IMR-90 (cell line): Measurements from ENCODE around the gene FOXP1. TPM values are rescaled to one million over a fixed set of nuclear protein-coding genes. Genes with fewer than 3 reads are reported as not detected.

Source experiments
- ATAC-seq: fragments of 200-7000 bp; cut with Tn5 transposase; 2 replicates; pipeline ENCODE4 v1.9.1; 2020; ENCODE audit warnings: low read depth, mild to moderate bottlenecking, moderate library complexity
- BruUV-seq: library from RNA; stranded (reverse); fragments of 400-500 nt; replicated peaks from 2 replicates; lab custom pipeline; 2021; lab: Mats Ljungman, UMichigan
- CTCF ChIA-PET: fragments of 300-600 bp; formaldehyde crosslinking; extraction: SDS; loops from one replicate; lab custom pipeline; 2021; ENCODE audit warnings: antibody characterized with exemption; lab: Yijun Ruan, JAX
- POLR2A ChIA-PET: fragments of 300-600 bp; sonication (Branson Sonifier 250); formaldehyde crosslinking; loops from one replicate; lab custom pipeline; 2022; ENCODE audit warnings: antibody characterized with exemption; ENCODE audit not compliant: unreplicated experiment; lab: Charles Lee
- DNase-seq: peaks from one replicate; pipeline ENCODE4 v3.0.0; 2013
- H2AFZ ChIP-seq: replicated peaks from 2 replicates; pipeline ENCODE3; 2013; ENCODE audit warnings: low read length, mild to moderate bottlenecking; ENCODE audit not compliant: poor library complexity
- H2AK5ac ChIP-seq: 2 replicates; pipeline ENCODE4 v1.6.1; 2013; ENCODE audit warnings: low read depth, low read length, inconsistent platforms
- H2AK9ac ChIP-seq: replicated peaks from 2 replicates; pipeline ENCODE3; 2013; ENCODE audit warnings: mild to moderate bottlenecking, low read depth, low read length, moderate library complexity; ENCODE audit not compliant: poor library complexity
- H2BK120ac ChIP-seq: 2 replicates; pipeline ENCODE4 v1.6.1; 2013; ENCODE audit warnings: low read depth, low read length, inconsistent platforms
- H2BK15ac ChIP-seq: 3 replicates; pipeline ENCODE4 v1.6.1; 2013; ENCODE audit warnings: low read depth, low read length, inconsistent platforms
- H2BK20ac ChIP-seq: 2 replicates; pipeline ENCODE4 v1.6.1; 2013; ENCODE audit warnings: low read depth, mild to moderate bottlenecking, inconsistent platforms, low read length, moderate library complexity
- H2BK5ac ChIP-seq: 2 replicates; pipeline ENCODE4 v1.6.1; 2013; ENCODE audit warnings: mild to moderate bottlenecking, low read depth, low read length, inconsistent platforms; ENCODE audit not compliant: poor library complexity, severe bottlenecking
- H3K14ac ChIP-seq: replicated peaks from 2 replicates; pipeline ENCODE4 v1.6.1; 2013; ENCODE audit warnings: low read depth, low read length, inconsistent platforms
- H3K18ac ChIP-seq: 2 replicates; pipeline ENCODE4 v1.6.1; 2013; ENCODE audit warnings: low read depth, low read length, control low read depth
- H3K23ac ChIP-seq: 2 replicates; pipeline ENCODE4 v1.6.1; 2013; ENCODE audit warnings: low read depth, low read length, inconsistent platforms
- H3K27ac ChIP-seq: 2 replicates; pipeline ENCODE4 v1.5.1; 2013; ENCODE audit warnings: mild to moderate bottlenecking, control low read depth, low read length; ENCODE audit not compliant: insufficient read depth
- H3K27me3 ChIP-seq: 2 replicates; pipeline ENCODE4 v1.6.1; 2013; ENCODE audit warnings: low read length; ENCODE audit not compliant: control insufficient read depth, insufficient read depth
- H3K36me3 ChIP-seq: 2 replicates; pipeline ENCODE4 v1.6.1; 2013; ENCODE audit warnings: low read length, mixed read lengths; ENCODE audit not compliant: control insufficient read depth, insufficient read depth
- H3K4ac ChIP-seq: 2 replicates; pipeline ENCODE4 v1.6.1; 2013; ENCODE audit warnings: low read depth, low read length, inconsistent platforms
- H3K4me1 ChIP-seq: 2 replicates; pipeline ENCODE4 v1.6.1; 2013; ENCODE audit warnings: low read length, mixed read lengths; ENCODE audit not compliant: control insufficient read depth, insufficient read depth
- H3K4me2 ChIP-seq: 2 replicates; pipeline ENCODE4 v1.6.1; 2013; ENCODE audit warnings: low read depth, mild to moderate bottlenecking, control low read depth, low read length, moderate library complexity
- H3K4me3 ChIP-seq: 2 replicates; pipeline ENCODE4 v1.5.1; 2013; ENCODE audit warnings: low read depth, mild to moderate bottlenecking, control low read depth, low read length, moderate library complexity; ENCODE audit not compliant: insufficient read depth
- H3K56ac ChIP-seq: 2 replicates; pipeline ENCODE4 v1.6.1; 2013; ENCODE audit warnings: low read length, inconsistent platforms; ENCODE audit not compliant: insufficient read depth; ENCODE audit errors: extremely low read depth
- H3K79me1 ChIP-seq, 2 experiments: 2 replicates each; pipeline ENCODE4 v1.6.1; 2013; ENCODE audit warnings: low read length in 2 of 2, inconsistent platforms in 1 of 2, low read depth in 1 of 2
- H3K9ac ChIP-seq: 2 replicates; pipeline ENCODE4 v1.6.1; 2013; ENCODE audit warnings: low read depth, low read length, control low read depth
- H3K9me1 ChIP-seq: 2 replicates; pipeline ENCODE4 v1.6.1; 2013; ENCODE audit warnings: low read length, inconsistent platforms; ENCODE audit not compliant: insufficient read depth
- H3K9me3 ChIP-seq: 2 replicates; pipeline ENCODE4 v1.6.1; 2013; ENCODE audit warnings: low read length; ENCODE audit not compliant: control insufficient read depth, insufficient read depth
- H4K20me1 ChIP-seq: 2 replicates; pipeline ENCODE4 v1.6.1; 2013; ENCODE audit warnings: low read length, inconsistent platforms; ENCODE audit not compliant: insufficient read depth
- H4K5ac ChIP-seq: 2 replicates; pipeline ENCODE4 v1.6.1; 2013; ENCODE audit warnings: mild to moderate bottlenecking, low read depth, low read length, control low read depth
- H4K8ac ChIP-seq, 2 experiments: 2 replicates each; pipeline ENCODE4 v1.6.1; 2013; ENCODE audit warnings: low read depth in 2 of 2, low read length in 2 of 2, control low read depth in 1 of 2, inconsistent platforms in 1 of 2
- H4K91ac ChIP-seq: 2 replicates; pipeline ENCODE4 v1.6.1; 2013; ENCODE audit warnings: low read depth, low read length, inconsistent platforms; ENCODE audit not compliant: insufficient read depth
- BHLHE40 ChIP-seq: fragments of 150-350 bp; IDR thresholded peaks from 2 replicates; pipeline ENCODE4 v1.6.1; 2016; ENCODE audit warnings: mild to moderate bottlenecking, low read depth, low read length
- CEBPB ChIP-seq: IDR thresholded peaks from 2 replicates; pipeline ENCODE4 v1.6.1; 2012; ENCODE audit warnings: low read depth, low read length, improper control_type of control experiment
- CHD1 ChIP-seq: IDR thresholded peaks from 2 replicates; pipeline ENCODE4 v1.6.1; 2012; ENCODE audit warnings: low read depth, low read length, improper control_type of control experiment
- CTCF ChIP-seq: conservative IDR thresholded peaks from 2 replicates; pipeline ENCODE4 v1.5.1; 2012; ENCODE audit warnings: mild to moderate bottlenecking, low read depth, low read length, improper control_type of control experiment
- ELK1 ChIP-seq: fragments of 150-350 bp; IDR thresholded peaks from 2 replicates; pipeline ENCODE4 v1.6.1; 2016; ENCODE audit warnings: low read depth, mild to moderate bottlenecking, low read length, moderate library complexity, borderline replicate concordance
- FOS ChIP-seq: fragments of 150-350 bp; IDR thresholded peaks from 2 replicates; pipeline ENCODE4 v1.6.1; 2016; ENCODE audit warnings: low read depth, low read length
- MAFK ChIP-seq: IDR thresholded peaks from 2 replicates; pipeline ENCODE4 v1.6.1; 2012; ENCODE audit warnings: low read depth, low read length, improper control_type of control experiment
- MAZ ChIP-seq: IDR thresholded peaks from 2 replicates; pipeline ENCODE4 v1.6.1; 2012; ENCODE audit warnings: low read depth, mild to moderate bottlenecking, low read length, improper control_type of control experiment, moderate library complexity, borderline replicate concordance
- MXI1 ChIP-seq: IDR thresholded peaks from 2 replicates; pipeline ENCODE4 v1.6.1; 2012; ENCODE audit warnings: low read depth, mild to moderate bottlenecking, low read length, moderate library complexity, borderline replicate concordance
- NFE2L2 ChIP-seq: fragments of 150-350 bp; IDR thresholded peaks from 2 replicates; pipeline ENCODE4 v1.6.1; 2016; ENCODE audit warnings: low read depth, mild to moderate bottlenecking, low read length
- POLR2A ChIP-seq: IDR thresholded peaks from 2 replicates; pipeline ENCODE4 v1.6.1; 2012; ENCODE audit warnings: mild to moderate bottlenecking, low read depth, low read length
- RAD21 ChIP-seq: IDR thresholded peaks from 2 replicates; pipeline ENCODE4 v1.6.1; 2012; ENCODE audit warnings: low read length, improper control_type of control experiment
- RFX5 ChIP-seq: IDR thresholded peaks from 2 replicates; pipeline ENCODE4 v1.8.0; 2012; ENCODE audit warnings: low read depth, mild to moderate bottlenecking, low read length, moderate library complexity
- USF2 ChIP-seq: fragments of 150-350 bp; IDR thresholded peaks from 2 replicates; pipeline ENCODE4 v1.6.1; 2017; ENCODE audit warnings: mild to moderate bottlenecking, antibody characterized with exemption, low read length, low read depth
- WGBS, 2 experiments: methylation state at CpG; one replicate each; pipeline versions ENCODE4 v1.1.5 to v1.1.7; 2013; ENCODE audit warnings: missing lambda C conversion rate in 2 of 2; ENCODE audit not compliant: insufficient read length in 1 of 2; ENCODE audit errors: extremely low coverage in 2 of 2; 5-methylcytosine and 5-hydroxymethylcytosine counted together
- dilution Hi-C: fragments of 300-500 bp; cut with HindIII; formaldehyde crosslinking; loops from one replicate; pipeline ENCODE4 v1.14.3; 2018; ENCODE audit warnings: low sequenced_read_pairs; ENCODE audit not compliant: unreplicated experiment
- in situ Hi-C: fragments of 300-500 bp; cut with MboI; formaldehyde crosslinking; loops from 3 replicates; pipeline ENCODE4 v1.14.3; 2019; ENCODE audit warnings: low sequenced_read_pairs, inconsistent platforms, mixed read lengths
- intact Hi-C: fragments of 100-400 bp; cut with micrococcal nuclease; formaldehyde crosslinking; loops from 2 replicates; pipeline ENCODE4 v1.10.0; 2022
- polyA plus RNA-seq, 3 experiments: library from polyadenylated mRNA; depleted of rRNA; stranded (reverse); fragments of >200 nt; gene quantifications; 2 replicates each; pipeline ENCODE4 v1.2.3, GENCODE V29; 2012; ENCODE audit warnings: low replicate concordance in 1 of 3
- total RNA-seq: library from RNA; depleted of rRNA; stranded (reverse); fragments of >200 nt; gene quantifications from 2 replicates; pipeline ENCODE4 v1.2.3, GENCODE V29; 2012

FOXP1 gene
- total and polyA plus RNA-seq, 2 of the 4 experiments (the other 2 are of a cell fraction), result 37.0 to 132 TPM

GRCh38 chr3:71101014-71101413, 482.5 kb downstream of the FOXP1 start:
- peak overlapping the region; percentile 50 for H3K9ac ChIP-seq
- ATAC-seq (no peak), DNase-seq (peak; percentile 81)
- H3K27ac ChIP-seq, result peak overlapping the region; percentile 84
- H2BK20ac ChIP-seq, result peak overlapping the region; percentile 91
- in situ Hi-C loops (no loop called here), intact Hi-C loops (loop anchor here (10.0 kb wide), 2 partner anchors 116 to 584 kb away; no protein-coding TSS in a partner anchor), dilution Hi-C loops (no loop called here)
- POLR2A ChIA-PET, result no interaction called here
- H2BK5ac ChIP-seq, result peak overlapping the region; percentile 95
- H2AFZ ChIP-seq, result no peak overlapping the region
- peak overlapping the region; percentile 99; the same call in 2 of the 3 replicates for H2BK15ac ChIP-seq
- CTCF ChIA-PET, result no interaction called here
- no peaks in the 10 kb centered on the region for H3K9me3 ChIP-seq
- peak overlapping the region; percentile 91 for H3K4ac ChIP-seq
- peak overlapping the region; percentile 92 for H3K14ac ChIP-seq
- H4K8ac ChIP-seq, result peak overlapping the region; percentile 71 to 88
- peaks cover 10% of the 10 kb centered on the region for H3K9me1 ChIP-seq
- H4K20me1 ChIP-seq, result no peaks in the 10 kb centered on the region
- H3K18ac ChIP-seq, result peak overlapping the region; percentile 97
- peak overlapping the region; percentile 26 for H2AK9ac ChIP-seq
- peak overlapping the region; percentile 92 for H4K91ac ChIP-seq
- peak overlapping the region; percentile 69; the same call in 1 of the 2 replicates for H3K4me2 ChIP-seq
- BruUV-seq, result no TSS peak
- H3K79me1 ChIP-seq, result peaks cover 41 to 78% of the 10 kb centered on the region in 2 experiments
- peak overlapping the region; percentile 76 for H3K56ac ChIP-seq
- H3K4me3 ChIP-seq, result no peak overlapping the region
- peak overlapping the region; percentile 95 for H2BK120ac ChIP-seq
- WGBS, 2 experiments, result 0% methylated on average over 2 of the region's 3 CpGs; no CpG with 5 or more reads in 1 of the 2 experiments
- peaks cover 32% of the 10 kb centered on the region for H3K4me1 ChIP-seq
- no peaks in the 10 kb centered on the region for H3K36me3 ChIP-seq
- peak overlapping the region; percentile 96 for H4K5ac ChIP-seq
- peak overlapping the region; percentile 71 for H3K23ac ChIP-seq
- H2AK5ac ChIP-seq, result peak overlapping the region; percentile 93
- no peaks in the 10 kb centered on the region for H3K27me3 ChIP-seq
- TF ChIP-seq CHD1 (no peak), MAFK (no peak), RFX5 (no peak), CEBPB (no peak), MAZ (no peak), RAD21 (0 out of 2 replicates have a peak, but pooled peaks have one; percentile 6), CTCF (no peak), MXI1 (no peak), NFE2L2 (no peak), USF2 (peak; percentile 26; the same call in 1 of the 2 replicates), POLR2A (peak; percentile 41), ELK1 (no peak), FOS (no peak), BHLHE40 (peak; percentile 54)
